GM21367 (cell line): ENCODE data around the gene DENND1A.

Experiments used
- ATAC-seq: cut with Tn5 transposase; IDR thresholded peaks from one replicate; pipeline ENCODE4 v1.9.1; 2021; ENCODE audit not compliant: unreplicated experiment

The DENND1A gene

DNA sequence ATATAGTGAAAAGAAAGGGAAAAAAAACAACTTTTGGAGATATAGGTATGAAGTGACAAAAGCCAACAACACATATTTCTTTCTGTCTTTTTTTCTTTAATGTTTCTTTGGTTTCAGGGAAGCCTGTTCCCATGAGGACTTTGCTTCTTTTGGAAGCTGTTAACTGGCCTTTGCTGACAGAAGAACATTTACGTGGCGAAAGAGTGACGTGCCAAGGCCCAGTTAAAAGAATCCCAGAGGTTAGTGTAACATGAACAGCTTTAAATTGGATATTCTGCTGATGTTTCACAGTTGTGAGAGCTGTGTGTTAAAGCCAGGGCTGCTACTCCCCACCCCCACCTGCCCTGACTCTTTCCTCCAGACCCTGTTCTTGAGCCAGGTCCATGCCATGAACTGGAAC lies 298.1 kb downstream of the DENND1A start:
- ATAC-seq = no peak

GRCh38 chr9:123630233-123630632 lies 299.7 kb downstream of the DENND1A start:
- no peak for ATAC-seq

DNA sequence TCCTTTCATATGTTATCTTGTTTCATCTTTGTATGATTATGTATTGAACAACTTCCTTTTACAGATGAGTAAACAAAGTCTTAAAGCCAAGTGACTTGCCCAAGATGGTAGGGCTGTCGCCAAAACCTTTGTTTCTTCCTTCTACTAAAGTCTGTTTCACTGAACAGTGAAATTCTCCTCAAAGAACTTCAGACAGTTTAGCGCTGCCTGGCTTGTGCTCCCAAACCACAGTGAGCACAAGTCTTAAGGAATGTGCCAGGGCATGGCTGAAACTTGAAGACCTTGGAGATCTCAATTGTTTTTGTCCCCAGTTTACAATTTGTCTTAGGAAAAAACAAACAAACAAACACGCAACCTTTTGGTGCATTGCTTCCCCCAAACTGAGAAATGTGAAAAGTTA lies 300.4 kb downstream of the DENND1A start:
- ATAC-seq = no peak

DNA sequence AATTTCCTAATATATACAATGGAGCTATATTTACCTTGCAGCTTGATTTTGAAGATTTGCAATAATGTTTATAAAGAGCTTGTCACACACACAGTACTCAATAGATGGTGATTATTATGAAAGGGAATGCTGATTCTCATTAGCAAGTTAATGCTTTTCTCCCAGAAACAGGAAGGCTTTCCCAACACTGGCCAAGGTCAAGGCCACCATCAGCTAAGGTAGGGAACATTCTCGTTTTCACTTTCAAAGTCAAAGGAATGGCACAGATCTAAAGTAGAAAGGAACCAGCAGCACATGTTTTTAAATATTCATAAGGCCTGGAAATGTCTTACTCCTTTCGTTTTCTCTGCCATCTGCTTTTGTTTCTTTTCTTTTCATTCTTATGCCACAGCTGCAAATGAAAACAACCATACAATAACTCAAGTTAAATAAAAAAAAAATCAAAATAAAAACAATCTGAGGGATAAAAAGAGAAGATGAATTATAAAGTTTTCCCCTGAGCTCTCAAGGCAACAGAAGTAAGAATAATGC lies 307.1 kb downstream of the DENND1A start:
- no peak for ATAC-seq

- ATAC-seq = no peak
Measured at GRCh38 chr9:123620239-123620638, 309.7 kb downstream of the DENND1A start.

DNA sequence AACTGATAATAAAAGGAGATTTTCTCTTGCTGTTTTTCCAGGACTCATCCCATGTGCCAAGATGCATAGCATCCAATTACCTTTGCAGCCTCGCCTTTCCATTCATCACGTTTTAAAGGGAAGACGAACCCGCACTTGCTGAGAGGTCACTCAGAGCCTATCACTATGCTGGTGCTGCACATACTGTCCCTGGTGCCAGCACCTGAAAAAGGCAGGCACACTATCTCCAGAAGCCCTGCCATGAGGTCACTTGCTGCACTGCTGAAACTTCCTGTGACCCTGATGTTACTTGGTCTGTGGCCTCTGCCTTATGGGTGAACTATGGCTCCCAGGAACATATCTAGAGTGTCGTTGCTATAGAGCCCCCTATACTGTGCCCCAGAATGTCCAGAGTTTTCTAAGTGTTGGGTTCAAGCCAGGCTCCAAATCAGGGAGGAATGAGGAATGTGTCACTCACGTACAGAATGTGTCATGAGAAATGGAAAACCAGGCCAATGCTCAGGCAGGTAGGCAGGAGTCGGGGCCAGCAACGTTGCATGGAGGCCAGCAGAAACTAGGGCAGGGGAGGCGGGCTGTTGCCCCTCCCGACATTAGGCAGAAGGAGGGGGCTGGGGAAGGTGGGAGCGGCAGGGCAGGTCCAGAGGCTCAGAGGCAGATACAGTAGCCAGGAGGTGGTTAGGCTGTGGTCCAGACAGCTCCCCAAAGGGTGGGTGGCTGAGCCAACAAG lies 311.8 kb downstream of the DENND1A start:
- ATAC-seq = no peak

- ATAC-seq = no peak
Measured at GRCh38 chr9:123617286-123617685, 312.6 kb downstream of the DENND1A start.

DNA sequence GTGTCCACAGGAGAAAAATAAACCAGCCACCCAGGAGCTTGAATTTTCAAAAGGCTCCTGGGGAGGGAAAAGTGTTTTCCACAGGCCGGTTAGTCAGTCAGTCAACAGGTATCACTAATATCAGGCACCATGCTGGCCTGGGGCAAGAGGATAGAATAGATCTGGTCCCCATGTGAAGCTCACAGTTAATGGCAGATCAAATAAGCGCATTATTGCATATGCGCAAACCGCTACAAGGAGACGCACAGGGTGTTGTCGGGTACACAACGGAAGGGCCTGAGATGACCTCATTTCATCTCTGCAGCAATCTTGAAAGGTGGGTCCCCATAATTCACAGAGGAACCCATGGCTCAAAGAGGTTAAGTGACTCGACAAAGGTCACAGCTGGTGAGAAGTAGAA lies 313.2 kb downstream of the DENND1A start:
- ATAC-seq = no peak

- no peak for ATAC-seq
Measured at GRCh38 chr9:123615381-123615780, 314.5 kb downstream of the DENND1A start.

DNA sequence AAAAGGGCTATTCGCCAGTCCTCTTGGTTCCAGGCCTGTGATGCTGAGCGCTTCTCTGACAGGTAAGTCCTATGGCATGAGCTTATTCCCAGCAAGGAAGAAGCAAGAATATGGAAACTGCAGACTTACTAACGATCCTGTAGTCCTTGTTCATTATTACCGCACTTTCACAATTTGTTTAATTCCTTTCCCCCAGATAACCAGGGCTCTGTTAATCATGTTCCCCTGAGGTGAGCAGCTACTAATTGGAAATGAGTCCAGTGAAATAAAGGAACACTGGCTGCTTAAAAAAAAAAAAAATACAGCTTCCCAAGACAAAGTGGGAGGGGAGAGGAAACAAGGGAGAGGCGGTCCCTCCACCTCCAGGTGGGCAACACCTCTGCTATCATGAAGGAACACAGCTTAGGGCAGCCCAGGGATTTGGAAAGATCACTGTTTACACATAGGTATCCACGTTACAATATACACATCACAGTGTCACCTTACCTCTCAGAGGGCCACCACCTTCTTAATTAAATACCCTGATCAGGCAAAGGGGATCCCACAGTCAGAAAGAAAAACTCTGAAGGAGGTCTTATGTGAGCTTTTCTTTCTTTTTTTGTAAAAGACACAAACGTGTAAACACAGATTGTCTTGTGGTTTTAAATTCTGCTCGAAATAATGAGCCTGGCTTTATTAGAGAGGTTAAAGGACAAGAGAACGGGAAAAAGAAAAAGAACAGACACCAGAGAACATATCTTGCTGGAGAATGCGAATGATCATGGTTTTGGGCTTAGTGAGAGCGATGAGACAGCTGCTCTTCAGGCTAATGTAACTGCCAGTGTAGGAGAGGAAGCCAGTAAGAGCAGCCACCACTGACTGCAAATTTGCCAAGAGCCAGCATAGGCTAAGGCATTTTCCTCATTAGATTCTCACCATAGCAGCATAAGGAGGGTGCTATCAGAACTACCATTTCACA lies 315.3 kb downstream of the DENND1A start:
- ATAC-seq = no peak

GRCh38 chr9:123611226-123611625 lies 318.7 kb downstream of the DENND1A start:
- ATAC-seq = no peak

- no peak for ATAC-seq
Measured at GRCh38 chr9:123609844-123610243, 320.1 kb downstream of the DENND1A start.

GRCh38 chr9:123608104-123608503 lies 321.8 kb downstream of the DENND1A start:
- peak; percentile 86 for ATAC-seq

DNA sequence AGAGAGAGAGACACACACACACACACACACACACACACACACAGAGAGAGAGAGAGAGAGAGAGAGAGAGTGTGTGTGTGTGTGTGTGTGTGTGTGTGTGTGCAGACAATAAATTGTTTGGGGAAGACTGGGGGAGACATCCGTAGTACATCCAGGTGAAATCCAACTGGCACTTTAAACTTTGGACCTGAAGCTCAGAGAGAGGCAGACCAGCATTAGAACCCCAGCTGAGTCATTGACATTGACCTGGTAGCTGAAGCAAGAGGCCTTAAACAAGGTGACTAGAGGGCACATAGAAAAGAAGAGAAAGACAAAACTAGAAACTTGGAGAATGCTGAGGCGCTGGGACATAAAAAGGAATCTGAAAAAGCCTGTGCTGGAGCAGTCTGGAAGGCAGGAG lies 322.4 kb downstream of the DENND1A start:
- ATAC-seq = no peak

DNA sequence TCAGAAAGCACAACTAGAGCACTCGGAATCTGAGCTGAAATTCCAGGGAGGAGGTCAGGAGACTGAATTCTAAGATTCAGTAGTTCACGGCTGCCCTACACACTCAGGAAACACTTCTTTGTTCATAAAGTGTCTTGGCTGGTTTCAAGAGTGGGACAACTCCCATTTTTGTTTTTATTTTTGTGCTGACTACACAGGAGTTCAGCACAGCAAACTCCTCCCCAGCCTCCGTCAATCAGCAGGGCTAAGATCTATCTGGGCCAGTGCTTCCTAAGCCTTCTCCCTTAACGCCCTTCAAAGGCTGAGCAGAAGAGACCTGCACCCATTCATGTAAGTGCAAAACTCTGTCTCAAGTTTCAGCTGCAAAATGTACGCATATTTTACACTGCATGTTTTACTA lies 323.8 kb downstream of the DENND1A start:
- ATAC-seq = no peak

GRCh38 chr9:123605286-123605685 lies 324.6 kb downstream of the DENND1A start:
- no peak for ATAC-seq

GRCh38 chr9:123604861-123605260 lies 325.1 kb downstream of the DENND1A start:
- ATAC-seq = no peak

DNA sequence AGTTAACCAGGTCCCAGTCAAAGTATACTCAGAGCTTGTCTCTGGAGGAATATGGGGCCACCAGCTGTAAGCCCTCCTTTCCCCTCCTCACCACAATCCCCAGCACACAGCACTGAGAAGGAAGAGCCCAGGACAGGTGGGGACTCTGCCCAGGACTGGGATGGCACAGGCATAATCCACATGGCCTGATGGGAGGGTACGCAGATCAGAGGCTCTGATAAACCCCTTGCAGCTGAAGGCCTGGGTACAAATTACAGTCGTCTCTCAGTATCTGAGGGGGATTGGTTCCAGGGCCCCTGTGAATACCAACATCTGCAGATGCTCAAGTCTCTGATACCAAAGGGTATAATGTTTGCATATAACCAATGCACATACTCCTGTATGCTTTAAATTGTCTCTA lies 328.1 kb downstream of the DENND1A start:
- no peak for ATAC-seq

DNA sequence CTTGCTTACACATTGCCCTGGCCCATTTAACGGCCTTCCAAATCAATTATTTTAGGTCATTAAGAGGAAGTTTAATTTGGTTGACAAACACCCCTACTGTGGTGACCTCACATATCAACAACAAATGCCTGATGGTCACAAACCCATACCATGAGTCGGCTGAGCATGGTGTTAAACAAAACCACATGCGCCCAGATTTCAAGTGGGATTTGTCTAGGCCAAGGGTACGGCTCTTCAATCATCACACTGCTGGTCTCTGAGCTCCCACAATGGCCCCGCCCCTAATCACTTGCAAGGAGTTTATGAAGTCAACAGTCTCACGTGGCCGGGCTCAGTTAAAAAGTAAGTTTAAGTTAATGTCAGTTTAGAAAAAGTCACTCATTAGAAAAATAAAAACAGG lies 330.1 kb downstream of the DENND1A start:
- no peak for ATAC-seq

DNA sequence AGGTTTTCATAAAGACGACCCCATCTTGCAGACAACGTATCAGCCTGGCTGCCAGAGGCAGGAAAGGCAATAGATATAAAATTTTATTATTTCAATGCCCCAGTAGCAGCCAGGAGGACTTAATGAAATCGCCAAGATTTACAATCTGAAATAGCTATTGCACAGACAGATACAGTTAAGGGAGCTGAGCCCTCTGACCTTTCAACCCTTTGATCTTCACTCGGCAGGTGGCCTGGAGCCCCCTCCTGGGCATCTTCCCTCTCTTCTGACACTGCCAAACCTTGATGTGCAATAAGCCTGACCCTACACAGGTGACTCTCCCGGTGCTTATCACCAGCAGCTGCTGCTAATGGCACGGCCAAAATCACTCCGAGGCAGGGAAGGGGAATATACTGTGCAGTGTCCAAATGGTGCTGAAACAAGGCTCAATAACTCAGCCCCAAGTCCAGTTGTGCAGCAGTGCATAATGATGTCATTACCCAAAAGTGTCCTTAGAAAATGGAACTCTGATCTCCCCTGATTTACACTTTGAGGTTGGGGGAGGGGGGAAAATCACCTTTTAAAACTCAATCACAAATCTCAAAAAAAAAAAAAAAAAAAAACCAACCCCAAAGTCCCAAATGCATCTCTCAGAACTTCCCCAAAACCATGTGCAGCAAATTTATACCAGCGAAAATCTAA lies 331.9 kb downstream of the DENND1A start:
- no peak for ATAC-seq

DNA sequence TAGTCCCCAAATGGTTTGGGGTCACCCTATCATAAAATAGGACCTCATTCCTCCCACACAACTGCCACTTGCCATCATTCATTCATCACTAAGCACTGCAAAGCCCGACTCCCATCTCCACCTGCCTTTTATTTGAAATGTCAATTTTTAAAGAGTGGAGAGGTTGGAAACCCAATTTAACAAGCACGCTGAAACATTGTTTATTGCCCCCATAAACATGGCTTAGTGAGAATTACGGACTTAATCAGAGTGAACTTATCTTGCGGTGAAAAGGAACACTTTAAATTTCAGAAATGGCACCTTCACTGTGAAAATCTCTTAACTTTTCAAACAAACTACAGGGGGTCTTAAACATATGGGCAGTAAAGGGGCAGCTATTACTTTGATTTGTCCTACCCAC lies 332.9 kb downstream of the DENND1A start:
- no peak for ATAC-seq
